Measurements from ENCODE around the gene TMEM98.
"Not testable (repeated sequence)": the region's sequence is repeated elsewhere in the genome, so short reads cannot be mapped to it uniquely, and the experiment has no call there.

TMEM98 gene

DNA sequence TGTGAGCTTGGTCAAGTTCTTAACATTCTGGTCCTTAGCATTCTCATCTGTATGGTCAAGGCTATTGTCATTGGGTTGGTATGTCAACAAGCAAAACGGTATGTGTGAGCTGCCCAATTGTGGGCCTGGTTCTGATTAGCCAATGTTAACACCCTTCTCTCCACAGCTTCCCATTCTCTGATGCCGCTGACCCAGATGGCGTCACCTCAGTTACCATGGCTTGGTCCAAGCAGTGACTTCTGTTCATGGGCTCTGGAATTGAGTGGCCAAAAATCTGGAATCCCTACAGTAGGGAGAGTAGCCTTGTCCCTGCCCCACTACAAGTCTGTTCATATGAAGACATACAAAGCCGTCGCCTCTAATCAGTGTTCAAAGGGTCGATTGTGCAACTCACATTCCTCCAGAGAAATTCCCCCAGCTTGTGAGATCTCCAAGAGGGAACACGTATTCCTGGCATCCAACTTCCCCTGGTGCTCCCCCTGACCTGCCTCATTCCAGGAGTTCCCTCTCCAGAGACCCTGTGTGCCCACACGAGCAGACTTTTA, 15.8 kb downstream of the TMEM98 start:
- no peak for DNase-seq

DNA sequence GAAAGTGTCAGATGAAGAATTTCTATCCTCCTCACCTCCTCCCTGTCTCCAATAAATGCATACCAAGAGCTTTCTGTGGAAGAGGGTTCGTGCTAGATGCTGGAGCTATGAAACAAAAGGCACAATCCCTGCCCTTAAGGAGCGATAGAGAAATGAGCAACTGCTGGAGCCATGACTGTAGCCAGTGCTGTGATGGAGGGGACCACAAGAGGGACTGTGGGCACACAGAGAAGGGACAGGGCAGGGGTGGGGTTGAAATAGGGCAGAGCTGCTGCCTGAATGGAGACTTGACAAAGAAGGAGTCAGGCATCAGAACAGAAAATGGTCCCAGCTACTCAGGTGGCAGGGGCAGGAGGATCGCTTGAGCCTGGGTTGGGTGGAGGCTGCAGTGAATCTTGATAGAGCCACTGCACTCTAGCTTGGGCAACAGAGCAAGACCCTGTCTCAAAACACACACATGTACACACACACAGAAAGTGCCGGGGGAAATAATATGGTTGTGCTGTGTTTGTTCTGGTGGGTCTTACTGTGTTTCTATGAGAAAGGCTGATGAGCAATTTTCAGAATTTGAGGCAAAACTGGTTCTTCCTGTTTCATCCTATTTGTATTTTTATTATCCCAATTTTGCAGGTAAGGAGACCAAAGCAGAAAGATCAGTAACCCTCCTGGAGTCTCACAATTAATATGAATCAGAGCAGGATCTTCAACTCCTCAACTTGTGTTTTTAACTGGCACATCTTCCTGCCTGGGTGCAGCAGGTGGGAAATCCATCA, 16.5 kb downstream of the TMEM98 start:
- no peak for DNase-seq

- DNase-seq, result no peak
These were observed 18.6 kb downstream of the TMEM98 start for GRCh38 chr17:32946375-32947135.

- no peak for DNase-seq
These were observed 19.8 kb downstream of the TMEM98 start for GRCh38 chr17:32947736-32948135.

- no peak for DNase-seq
These were observed 21.2 kb downstream of the TMEM98 start for GRCh38 chr17:32949181-32949580.

- not testable (repeated sequence) for DNase-seq
These were observed 24.5 kb downstream of the TMEM98 start for GRCh38 chr17:32952491-32952890.

- DNase-seq, result no peak
These were observed 25.1 kb downstream of the TMEM98 start for GRCh38 chr17:32953045-32953444.

GRCh38 chr17:32953857-32954256, 25.9 kb downstream of the TMEM98 start:
- no peak for DNase-seq

DNA sequence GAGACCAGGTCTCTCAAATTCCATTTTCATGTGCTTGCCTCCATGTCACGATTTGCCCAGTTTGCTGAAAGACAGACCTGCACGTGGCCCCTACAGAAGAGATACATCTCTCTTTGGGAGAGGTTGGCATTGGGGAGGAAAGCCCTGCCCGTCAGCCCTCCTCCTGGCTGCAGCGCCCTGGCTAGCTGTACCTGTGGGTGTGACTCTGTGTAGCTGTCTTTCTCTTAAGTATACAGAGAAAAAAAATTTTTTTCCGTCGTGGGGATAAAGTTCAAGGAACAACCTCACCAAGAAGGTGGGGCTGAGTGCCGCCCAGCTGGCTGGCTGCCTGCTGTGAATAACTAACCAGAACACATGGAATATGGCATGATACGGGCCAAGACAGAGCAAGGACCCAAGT, 26.5 kb downstream of the TMEM98 start:
- DNase-seq, result no peak

DNA sequence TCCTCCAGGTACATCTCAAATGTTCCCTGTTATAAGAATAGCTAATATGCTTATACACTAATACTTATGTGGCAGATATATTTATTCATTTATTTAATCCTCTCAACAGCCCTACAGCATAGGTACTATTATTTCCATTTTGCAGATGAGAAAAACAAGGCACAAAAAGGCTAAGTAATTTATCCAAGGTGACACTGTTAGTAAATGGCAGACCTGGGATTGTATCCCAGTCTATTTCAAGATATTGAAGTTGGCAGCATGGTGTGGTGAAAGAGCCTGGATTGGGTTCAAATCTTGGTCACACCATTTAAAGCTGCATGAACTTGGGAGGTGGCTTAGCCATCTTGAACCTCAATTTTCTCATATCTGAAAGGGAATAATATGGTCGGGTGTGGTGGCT, 27.2 kb downstream of the TMEM98 start:
- DNase-seq, result no peak

GRCh38 chr17:32956240-32956970, 28.5 kb downstream of the TMEM98 start:
- DNase-seq, result no peak

GRCh38 chr17:32958418-32958817, 30.5 kb downstream of the TMEM98 start:
- no peak for DNase-seq

DNA sequence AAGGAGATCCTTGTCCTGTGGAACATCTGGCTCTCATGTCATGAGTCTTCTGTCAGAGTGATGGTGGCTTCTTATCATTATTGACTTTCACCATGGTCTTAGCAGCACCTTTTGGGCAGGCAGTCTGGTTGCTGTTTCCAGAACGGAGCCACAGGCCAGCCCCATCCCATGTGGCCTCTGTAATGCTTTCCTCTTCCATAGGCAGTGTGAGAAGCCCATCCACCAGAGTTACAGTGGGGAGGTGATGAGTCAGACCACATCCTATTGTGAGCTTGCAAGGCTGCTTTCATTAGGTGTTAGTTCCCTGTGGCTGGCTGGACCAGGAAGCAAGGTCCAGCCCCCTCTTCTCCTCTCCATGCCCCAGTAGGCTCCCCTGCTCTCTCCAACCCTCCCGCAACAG, 32.9 kb downstream of the TMEM98 start:
- DNase-seq, result no peak

- no peak for DNase-seq
These were observed 34.4 kb downstream of the TMEM98 start for GRCh38 chr17:32962320-32962711.

- DNase-seq, result no peak
These were observed 36.6 kb downstream of the TMEM98 start for GRCh38 chr17:32964541-32964940.

GRCh38 chr17:32969231-32969630, 41.3 kb downstream of the TMEM98 start:
- not testable (repeated sequence) for DNase-seq

DNA sequence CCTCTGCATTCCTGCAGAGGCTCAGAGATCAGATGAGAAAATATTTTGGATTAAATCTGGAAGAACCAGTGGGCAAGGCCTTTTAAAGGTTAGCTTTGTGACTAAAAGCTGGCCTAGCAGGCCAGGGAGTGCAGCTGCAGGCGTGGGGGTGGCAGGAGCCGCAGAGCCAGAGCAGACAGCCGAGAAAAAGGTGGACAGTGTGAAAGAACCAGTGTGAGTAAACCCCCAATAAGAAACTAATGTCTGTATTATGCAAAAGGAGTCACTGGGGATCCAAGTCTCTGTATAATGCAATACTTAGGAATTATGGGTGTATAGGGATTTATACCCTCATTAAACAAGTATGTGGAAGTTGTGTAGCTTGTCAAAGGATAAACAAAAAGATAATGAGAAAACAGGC, 42.3 kb downstream of the TMEM98 start:
- peak; percentile 15 for DNase-seq

DNA sequence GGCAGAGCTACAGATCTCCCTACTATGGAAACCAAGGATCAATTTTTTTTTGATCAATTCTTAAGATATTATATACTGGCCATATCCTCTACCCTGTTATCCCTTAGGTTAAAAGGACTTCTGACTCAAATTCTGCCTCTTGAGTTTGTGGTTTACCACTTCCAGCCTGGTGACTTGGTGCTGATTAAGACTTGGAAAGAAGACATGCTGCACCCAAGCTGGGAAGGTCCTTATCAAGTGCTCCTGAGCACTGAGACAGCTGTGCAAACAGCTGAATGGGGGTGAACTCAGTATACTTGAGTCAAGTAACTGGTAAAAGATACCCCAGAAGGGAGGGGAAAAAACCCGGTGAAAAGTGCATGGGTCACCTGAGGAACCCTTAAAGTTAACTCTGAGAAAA, 43.2 kb downstream of the TMEM98 start:
- peak; percentile 81 for DNase-seq

GRCh38 chr17:32976131-32976530, 48.2 kb downstream of the TMEM98 start:
- DNase-seq, result no peak

DNA sequence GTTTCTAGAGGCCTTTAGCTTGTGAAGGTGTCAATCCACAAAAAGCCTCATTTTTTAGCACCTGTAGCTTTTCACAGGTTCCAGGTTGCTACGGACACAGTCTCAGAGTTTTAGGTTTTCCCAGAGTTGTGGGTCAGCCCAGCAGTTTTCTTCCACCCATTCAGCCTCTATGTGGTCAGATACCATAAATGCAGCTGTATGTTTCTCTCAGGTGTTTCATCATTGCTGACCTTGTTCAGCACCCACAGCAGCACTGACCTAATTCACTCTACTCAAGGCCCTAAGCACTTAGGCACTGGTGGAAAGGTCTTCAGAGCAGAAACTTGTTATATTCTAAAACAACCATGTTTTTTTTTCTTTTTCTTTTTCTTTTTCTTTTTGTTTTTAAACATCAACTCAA, 48.7 kb downstream of the TMEM98 start:
- no peak for DNase-seq

GRCh38 chr17:32980230-32980629, 52.3 kb downstream of the TMEM98 start:
- no peak for DNase-seq

DNA sequence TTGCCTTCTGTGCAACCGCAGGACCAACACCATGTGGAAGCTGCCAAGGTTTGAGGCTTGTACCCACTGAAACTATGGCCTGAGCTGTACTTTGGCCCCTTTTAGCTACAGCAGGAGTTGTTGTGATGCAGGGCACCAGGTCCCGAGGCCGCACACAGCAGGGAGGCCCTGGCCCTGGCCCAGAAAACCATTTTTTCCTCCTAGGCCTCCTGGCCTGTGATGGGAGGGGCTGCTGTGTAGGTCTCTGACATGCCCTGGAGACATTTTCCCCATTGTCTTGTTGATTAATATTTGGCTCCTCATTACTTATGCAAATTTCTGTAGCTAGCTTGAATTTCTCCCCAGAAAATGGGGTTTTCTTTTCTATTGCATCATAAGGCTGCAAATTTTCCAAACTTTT, 53.7 kb downstream of the TMEM98 start:
- DNase-seq, result not testable (repeated sequence)

- no peak for DNase-seq
These were observed 57.2 kb downstream of the TMEM98 start for GRCh38 chr17:32985050-32985756.
